Measurements from ENCODE around the gene MAN1B1. TPM values are rescaled to one million over a fixed set of nuclear protein-coding genes. Genes with fewer than 3 reads are reported as not detected.

The MAN1B1 gene
- total and polyA plus RNA-seq, 2 of the 8 experiments (the other 6 are each of a cell fraction or from before 2014, with no cell fraction given): 33.7 to 36.3 TPM

- TF ChIP-seq CHD7 (IDR thresholded peaks at IDR 0.05; ENCODE audit: insufficient replicate concordance, low read length) (no peak), CREB1 (IDR thresholded peaks at IDR 0.05) (no peak), POLR2A (IDR thresholded peaks at IDR 0.05; ENCODE audit: control extremely low read depth in 1 of 2, low read depth in 2 of 2, low read length in 2 of 2) (no peak), EP300 (IDR thresholded peaks at IDR 0.05; ENCODE audit: borderline replicate concordance in 1 of 2, low read depth in 2 of 2, low read length in 2 of 2) (no peak), RFX5 (IDR thresholded peaks at IDR 0.05; ENCODE audit: borderline replicate concordance, low read depth, low read length) (no peak), HDAC6 (IDR thresholded peaks at IDR 0.05; ENCODE audit: low read depth, low read length) (no peak)
These were observed 3.9 kb upstream of the MAN1B1 start (continued) for GRCh38 chr9:137082925-137083290.
